CD4-positive, alpha-beta T cell treated with Interleukin-1 beta for 1 hour (primary cell): ENCODE results near the gene IREB2.

Experiments used
- DNase-seq, 2 donors: peaks; one replicate each; pipeline ENCODE4 v3.0.0-alpha.2; 2020 to 2022

IREB2 gene

GRCh38 chr15:78406016-78406585, 31.9 kb upstream of the IREB2 start:
- DNase-seq, result no peak

- no peak for DNase-seq
Measured at GRCh38 chr15:78407608-78408354, 30.2 kb upstream of the IREB2 start.

GRCh38 chr15:78408355-78408640, 29.7 kb upstream of the IREB2 start:
- no peak for DNase-seq

GRCh38 chr15:78408961-78409360, 29.1 kb upstream of the IREB2 start:
- no peak for DNase-seq

- DNase-seq, result no peak
Measured at GRCh38 chr15:78411061-78411460, 27.0 kb upstream of the IREB2 start.

- no peak for DNase-seq
Measured at GRCh38 chr15:78414621-78415250, 23.3 kb upstream of the IREB2 start.

GRCh38 chr15:78415284-78415683, 22.7 kb upstream of the IREB2 start:
- no peak for DNase-seq

- no peak for DNase-seq
Measured at GRCh38 chr15:78417754-78418630, 20.0 kb upstream of the IREB2 start.

GRCh38 chr15:78418686-78419085, 19.3 kb upstream of the IREB2 start:
- no peak for DNase-seq

GRCh38 chr15:78419367-78419766, 18.6 kb upstream of the IREB2 start:
- DNase-seq, result no peak

GRCh38 chr15:78420220-78420619, 17.8 kb upstream of the IREB2 start:
- no peak for DNase-seq

GRCh38 chr15:78420766-78421165, 17.2 kb upstream of the IREB2 start:
- no peak for DNase-seq

- DNase-seq, result no peak
Measured at GRCh38 chr15:78421238-78421965, 16.6 kb upstream of the IREB2 start.

GRCh38 chr15:78422571-78423340, 15.3 kb upstream of the IREB2 start:
- DNase-seq, result peak; percentile 62 to 67

GRCh38 chr15:78424673-78425072, 13.3 kb upstream of the IREB2 start:
- DNase-seq, result no peak

- DNase-seq, result no peak
Measured at GRCh38 chr15:78425643-78426042, 12.4 kb upstream of the IREB2 start.

GRCh38 chr15:78426300-78426699, 11.7 kb upstream of the IREB2 start:
- DNase-seq, result no peak

- DNase-seq, result no peak
Measured at GRCh38 chr15:78427953-78428352, 10.1 kb upstream of the IREB2 start.

GRCh38 chr15:78429477-78429876, 8.5 kb upstream of the IREB2 start:
- no peak for DNase-seq

- DNase-seq, result no peak
Measured at GRCh38 chr15:78431955-78432354, 6.1 kb upstream of the IREB2 start.

GRCh38 chr15:78432664-78433063, 5.4 kb upstream of the IREB2 start:
- DNase-seq, result no peak

GRCh38 chr15:78434134-78434533, 3.9 kb upstream of the IREB2 start:
- DNase-seq, result no peak
